H1 (cell line): ENCODE data around the gene FAAP100. TPM values are rescaled to one million over a fixed set of nuclear protein-coding genes. Genes with fewer than 3 reads are reported as not detected.
A peak's percentile ranks its signal among the peaks of the same experiment; 100 is the strongest.

Experiments used
- ATF3 ChIP-seq: IDR thresholded peaks from 2 replicates; pipeline ENCODE4 v1.6.1; 2011; ENCODE audit warnings: low read depth, mild to moderate bottlenecking, low read length; ENCODE audit not compliant: insufficient read depth
- BCL11A ChIP-seq, 2 experiments: IDR thresholded peaks; one replicate each; pipeline ENCODE4 v1.6.1; 2011; ENCODE audit warnings: low read depth in 2 of 2, low read length in 2 of 2, mild to moderate bottlenecking in 2 of 2
- BRCA1 ChIP-seq: IDR thresholded peaks from 2 replicates; pipeline ENCODE4 v1.6.1; 2012; ENCODE audit warnings: low read depth, low read length, improper control_type of control experiment
- CBX8 ChIP-seq: fragments of 300-800, 300-1000 bp; sonication (generic); IDR thresholded peaks from 2 replicates; pipeline ENCODE4 v1.7.1; 2016; ENCODE audit warnings: low read depth, low read length, borderline replicate concordance
- CREB1 ChIP-seq: IDR thresholded peaks from 2 replicates; pipeline ENCODE4 v1.6.1; 2012; ENCODE audit warnings: inconsistent platforms
- EZH2 ChIP-seq: fragments of 200-600 bp; sonication (generic); IDR thresholded peaks from 2 replicates; pipeline ENCODE4 v1.7.1; 2012; ENCODE audit warnings: low read depth, mild to moderate bottlenecking, moderate library complexity, low read length, inconsistent platforms; ENCODE audit not compliant: severe bottlenecking
- GABPA ChIP-seq: IDR thresholded peaks from 2 replicates; pipeline ENCODE4 v1.6.1; 2011; ENCODE audit warnings: mild to moderate bottlenecking, low read length, moderate library complexity, borderline replicate concordance; ENCODE audit not compliant: insufficient read depth
- GTF2F1 ChIP-seq: IDR thresholded peaks from 2 replicates; pipeline ENCODE4 v1.6.1; 2012; ENCODE audit warnings: low read depth, low read length, improper control_type of control experiment, borderline replicate concordance
- JUND ChIP-seq: IDR thresholded peaks from 2 replicates; pipeline ENCODE4 v1.6.1; 2011; ENCODE audit warnings: mild to moderate bottlenecking, improper control_type of control experiment, low read length
- KDM4A ChIP-seq: IDR thresholded peaks from one replicate; pipeline ENCODE4 v1.7.1; 2012; ENCODE audit warnings: low read depth, mild to moderate bottlenecking, moderate library complexity, low read length, inconsistent platforms; ENCODE audit not compliant: severe bottlenecking
- NRF1 ChIP-seq: IDR thresholded peaks from 2 replicates; pipeline ENCODE4 v1.6.1; 2011; ENCODE audit warnings: mild to moderate bottlenecking, low read depth, low read length, improper control_type of control experiment
- RAD21 ChIP-seq, 2 experiments: IDR thresholded peaks in 1 of 2; conservative IDR thresholded peaks in 1 of 2; 2 replicates each; pipeline ENCODE4 v1.6.1; 2011; ENCODE audit warnings: low read depth in 2 of 2, low read length in 2 of 2, improper control_type of control experiment in 1 of 2, inconsistent platforms in 1 of 2, mild to moderate bottlenecking in 1 of 2, moderate library complexity in 1 of 2
- RXRA ChIP-seq: IDR thresholded peaks from 2 replicates; pipeline ENCODE4 v1.6.1; 2011; ENCODE audit warnings: low read depth, mild to moderate bottlenecking, low read length, moderate library complexity; ENCODE audit not compliant: insufficient read depth
- SAP30 ChIP-seq: fragments of 300-600 bp; sonication (generic); IDR thresholded peaks from 2 replicates; pipeline ENCODE4 v1.7.1; 2012; ENCODE audit warnings: low read length, moderate library complexity, mild to moderate bottlenecking, inconsistent platforms; ENCODE audit not compliant: insufficient read depth, insufficient replicate concordance
- SIN3A ChIP-seq, 2 experiments: IDR thresholded peaks in 1 of 2; conservative IDR thresholded peaks in 1 of 2; 2 replicates each; pipeline ENCODE4 v1.6.1; 2011 to 2012; ENCODE audit warnings: low read length in 2 of 2, improper control_type of control experiment in 1 of 2, low read depth in 1 of 2, mild to moderate bottlenecking in 1 of 2
- SP4 ChIP-seq: IDR thresholded peaks from 2 replicates; pipeline ENCODE4 v1.6.1; 2012; ENCODE audit warnings: low read length, inconsistent platforms
- SUZ12 ChIP-seq: fragments of 200-600 bp; sonication (generic); IDR thresholded peaks from 2 replicates; pipeline ENCODE4 v1.6.1; 2012; ENCODE audit warnings: mild to moderate bottlenecking, inconsistent platforms, low read length, moderate library complexity, mixed read lengths
- YY1 ChIP-seq: IDR thresholded peaks from 2 replicates; pipeline ENCODE4 v1.6.1; 2011; ENCODE audit warnings: low read depth, mild to moderate bottlenecking, low read length
- polyA plus RNA-seq, 7 experiments: library from polyadenylated mRNA; depleted of rRNA in 3 of 7; stranded (reverse) in 5 of 7; unstranded in 2 of 7; fragments of >200 nt in 5 of 7; fragments of 200-250 nt in 2 of 7; gene quantifications; 1 replicate in 5 of 7; 2 replicates in 1 of 7; 4 replicates in 1 of 7; pipeline versions ENCODE4 v1.2.1 to v1.2.3, GENCODE V29; 2011 to 2013; ENCODE audit warnings: missing spikeins in 2 of 7, mixed read lengths in 2 of 7
- total RNA-seq: library from RNA; stranded (reverse); fragmentation: NEBNext Ultra II Directional; extraction: Animal tissue kit (Norgen Biotek cat#: 25700); gene quantifications from 2 replicates; pipeline ENCODE4 v1.2.1, GENCODE V29; 2021
- TF ChIP-seq, protein P1 (sequence below), 3 experiments: IDR thresholded peaks; 1 replicate in 2 of 3; 2 replicates in 1 of 3; pipeline versions ENCODE4 v1.5.1 to v1.6.1; 2011; ENCODE audit warnings: low read length in 3 of 3, mild to moderate bottlenecking in 3 of 3, inconsistent platforms in 2 of 3, low read depth in 1 of 3, moderate library complexity in 1 of 3; ENCODE audit not compliant: insufficient read depth in 1 of 3; ENCODE audit errors: control extremely low read depth in 1 of 3

The FAAP100 gene
- total and polyA plus RNA-seq, 2 of the 8 experiments (the other 6 are each of a cell fraction or from before 2014, with no cell fraction given): 23.2 to 41.8 TPM

DNA sequence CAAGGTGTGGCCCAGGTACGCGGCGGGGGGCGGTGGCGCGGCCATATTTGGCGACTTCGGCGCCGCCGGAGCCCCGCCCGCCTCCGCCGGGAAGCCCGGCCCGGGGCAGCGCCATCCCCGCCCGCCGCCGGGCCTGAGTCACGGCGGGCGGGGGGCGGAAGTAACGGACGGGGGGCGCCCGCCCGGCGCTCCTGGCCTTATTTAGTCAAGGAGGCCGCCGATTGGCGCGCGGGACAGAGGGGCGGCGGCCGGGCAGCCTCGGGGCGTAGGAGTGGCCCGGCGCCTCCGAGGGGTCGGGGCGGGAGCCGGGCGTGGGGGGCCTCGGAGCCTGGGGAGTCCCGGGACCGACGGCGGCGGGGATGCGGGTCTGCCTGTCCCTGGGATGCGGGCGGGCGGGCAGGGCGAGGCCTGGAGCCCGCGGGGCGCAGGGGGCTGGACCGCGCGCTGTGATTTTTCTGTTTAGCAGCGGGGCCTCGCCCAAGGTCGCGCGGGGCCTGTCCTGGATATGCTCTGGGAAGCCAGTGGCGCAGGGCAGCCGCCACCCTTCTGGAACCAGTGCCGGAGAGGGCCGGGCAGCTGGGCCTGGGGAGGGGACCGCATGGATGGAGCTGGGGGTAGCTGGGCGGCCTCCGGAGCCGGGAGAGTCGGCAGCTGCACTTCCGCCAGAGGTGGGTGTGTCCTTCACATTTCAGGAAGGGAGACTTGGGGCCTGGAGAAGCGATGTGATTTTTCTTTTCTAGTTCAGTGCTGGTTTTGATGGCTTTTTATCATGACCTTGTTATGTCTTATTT, 37.2 kb downstream of the FAAP100 start (continued):
- TF ChIP-seq, protein P1, sequence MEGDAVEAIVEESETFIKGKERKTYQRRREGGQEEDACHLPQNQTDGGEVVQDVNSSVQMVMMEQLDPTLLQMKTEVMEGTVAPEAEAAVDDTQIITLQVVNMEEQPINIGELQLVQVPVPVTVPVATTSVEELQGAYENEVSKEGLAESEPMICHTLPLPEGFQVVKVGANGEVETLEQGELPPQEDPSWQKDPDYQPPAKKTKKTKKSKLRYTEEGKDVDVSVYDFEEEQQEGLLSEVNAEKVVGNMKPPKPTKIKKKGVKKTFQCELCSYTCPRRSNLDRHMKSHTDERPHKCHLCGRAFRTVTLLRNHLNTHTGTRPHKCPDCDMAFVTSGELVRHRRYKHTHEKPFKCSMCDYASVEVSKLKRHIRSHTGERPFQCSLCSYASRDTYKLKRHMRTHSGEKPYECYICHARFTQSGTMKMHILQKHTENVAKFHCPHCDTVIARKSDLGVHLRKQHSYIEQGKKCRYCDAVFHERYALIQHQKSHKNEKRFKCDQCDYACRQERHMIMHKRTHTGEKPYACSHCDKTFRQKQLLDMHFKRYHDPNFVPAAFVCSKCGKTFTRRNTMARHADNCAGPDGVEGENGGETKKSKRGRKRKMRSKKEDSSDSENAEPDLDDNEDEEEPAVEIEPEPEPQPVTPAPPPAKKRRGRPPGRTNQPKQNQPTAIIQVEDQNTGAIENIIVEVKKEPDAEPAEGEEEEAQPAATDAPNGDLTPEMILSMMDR (IDR thresholded peaks at IDR 0.05; ENCODE audit: control extremely low read depth in 1 of 3, insufficient read depth in 1 of 3, low read depth in 1 of 3, low read length in 3 of 3): no peak
- TF ChIP-seq RAD21 (IDR thresholded peaks at IDR 0.05 in 1 of 2, conservative IDR thresholded peaks at IDR 0.05 in 1 of 2; ENCODE audit: low read depth in 2 of 2, low read length in 2 of 2) (no peak), SIN3A (conservative IDR thresholded peaks at IDR 0.05 in 1 of 2, IDR thresholded peaks at IDR 0.05 in 1 of 2; ENCODE audit: low read depth in 1 of 2, low read length in 2 of 2) (0 out of 4 replicates have a peak, but pooled peaks have one; percentile 41 to 68), SP4 (no peak), EZH2 (no peak), GABPA (0 out of 2 replicates have a peak, but pooled peaks have one; percentile 27), YY1 (peak; percentile 45; the same call in 1 of the 2 replicates), JUND (no peak), NRF1 (no peak), BCL11A (IDR thresholded peaks at IDR 0.05; ENCODE audit: low read depth in 2 of 2, low read length in 2 of 2) (no peak), SAP30 (no peak), KDM4A (no peak), GTF2F1 (no peak), SUZ12 (no peak), CREB1 (0 out of 2 replicates have a peak, but pooled peaks have one; percentile 9), ATF3 (no peak), CBX8 (no peak), BRCA1 (no peak), RXRA (no peak)
